ENCODE data around the gene JAK1.

- TF ChIP-seq POLR2A (IDR thresholded peaks at IDR 0.05): no peak
- TF ChIP-seq CTCF (IDR thresholded peaks at IDR 0.05): no peak
Measured at GRCh38 chr1:64877151-64877550, 89.2 kb downstream of the JAK1 start.

Measured in breast epithelium (tissue), 3 donors.